Right atrium auricular region (tissue), 2 donors: ENCODE results near the gene SEL1L3. TPM values are rescaled to one million over a fixed set of nuclear protein-coding genes. Genes with fewer than 3 reads are reported as not detected.

Experiments
- DNase-seq: peaks from one replicate; pipeline ENCODE4 v3.0.0-alpha.2; 2019; ENCODE audit warnings: low spot score
- H3K27ac ChIP-seq, 2 donors: fragments of 200-600 bp; sonication (generic); 1 replicate in 1 of 2; 2 replicates in 1 of 2; pipeline ENCODE4 v1.5.1; 2016 to 2019
- H3K27me3 ChIP-seq, 2 donors: fragments of 200-600 bp; sonication (generic); one replicate each; pipeline versions ENCODE4 v1.5.1 to v1.6.0; 2017 to 2019
- H3K36me3 ChIP-seq: fragments of 200-600 bp; sonication (generic); one replicate; pipeline ENCODE4 v1.5.1; 2016
- H3K4me1 ChIP-seq, 2 donors: fragments of 200-600 bp; sonication (generic); one replicate each; pipeline versions ENCODE4 v1.5.1 to v1.6.0; 2017 to 2019
- H3K4me3 ChIP-seq, 2 donors: fragments of 200-600 bp; sonication (generic); 1 replicate in 1 of 2; 2 replicates in 1 of 2; pipeline ENCODE4 v1.5.1; 2017 to 2019; ENCODE audit warnings: mild to moderate bottlenecking in 1 of 2, moderate library complexity in 1 of 2
- H3K9me3 ChIP-seq, 2 donors: fragments of 200-600 bp; sonication (generic); one replicate each; pipeline ENCODE4 v1.5.1; 2019
- CTCF ChIP-seq, 2 donors: fragments of 200-600 bp; sonication (generic); IDR thresholded peaks; one replicate each; pipeline ENCODE4 v1.5.1; 2019; ENCODE audit warnings: antibody characterized with exemption in 2 of 2
- total RNA-seq, 2 donors: library from RNA; depleted of rRNA; stranded (reverse); fragments of >200 nt; gene quantifications; one replicate each; pipeline ENCODE4 v1.1.0, GENCODE V29; 2016

The SEL1L3 gene
- total RNA-seq, 2 donors from 2014 or later: 5.4 to 7.2 TPM

- H3K36me3 ChIP-seq: no peaks in the 10 kb centered on the region
- H3K27ac ChIP-seq: no peak overlapping the region
- H3K4me1 ChIP-seq: no peaks in the 10 kb centered on the region
- H3K4me3 ChIP-seq: no peak overlapping the region
- H3K27me3 ChIP-seq: no peaks in the 10 kb centered on the region
- DNase-seq: no peak
- no peaks in the 10 kb centered on the region for H3K9me3 ChIP-seq
- TF ChIP-seq CTCF (IDR thresholded peaks at IDR 0.05): no peak
These were observed 57.4 kb downstream of the SEL1L3 start for GRCh38 chr4:25805255-25805860.

- Histone ChIP-seq H3K4me1 (no peaks in the 10 kb centered on the region), H3K27me3 (no peaks in the 10 kb centered on the region), H3K27ac (no peak overlapping the region), H3K4me3 (no peak overlapping the region), H3K36me3 (no peaks in the 10 kb centered on the region), H3K9me3 (no peaks in the 10 kb centered on the region)
- no peak for DNase-seq
- TF ChIP-seq CTCF (IDR thresholded peaks at IDR 0.05): no peak
These were observed 59.0 kb downstream of the SEL1L3 start for GRCh38 chr4:25803720-25804225.

- no peak for TF ChIP-seq CTCF (IDR thresholded peaks at IDR 0.05)
- H3K9me3 ChIP-seq: no peaks in the 10 kb centered on the region
- H3K27me3 ChIP-seq: no peaks in the 10 kb centered on the region
- H3K4me3 ChIP-seq: no peak overlapping the region
- no peak overlapping the region for H3K27ac ChIP-seq
- H3K36me3 ChIP-seq: no peaks in the 10 kb centered on the region
- H3K4me1 ChIP-seq: no peaks in the 10 kb centered on the region
- DNase-seq: no peak
These were observed 61.2 kb downstream of the SEL1L3 start for GRCh38 chr4:25801594-25801993.

GRCh38 chr4:25800245-25800644, 62.5 kb downstream of the SEL1L3 start:
- H3K36me3 ChIP-seq: no peaks in the 10 kb centered on the region
- H3K9me3 ChIP-seq: no peaks in the 10 kb centered on the region
- no peaks in the 10 kb centered on the region for H3K27me3 ChIP-seq
- TF ChIP-seq CTCF (IDR thresholded peaks at IDR 0.05): no peak
- H3K4me1 ChIP-seq: no peaks in the 10 kb centered on the region
- DNase-seq: no peak
- no peak overlapping the region for H3K4me3 ChIP-seq
- H3K27ac ChIP-seq: no peak overlapping the region

- H3K9me3 ChIP-seq: no peaks in the 10 kb centered on the region
- no peaks in the 10 kb centered on the region for H3K27me3 ChIP-seq
- H3K36me3 ChIP-seq: no peaks in the 10 kb centered on the region
- H3K4me3 ChIP-seq: no peak overlapping the region
- DNase-seq: no peak
- no peak overlapping the region for H3K27ac ChIP-seq
- TF ChIP-seq CTCF (IDR thresholded peaks at IDR 0.05): no peak
- H3K4me1 ChIP-seq: no peaks in the 10 kb centered on the region
These were observed 63.3 kb downstream of the SEL1L3 start for GRCh38 chr4:25799522-25799921.

- no peaks in the 10 kb centered on the region for H3K36me3 ChIP-seq
- DNase-seq: no peak
- H3K27me3 ChIP-seq: no peaks in the 10 kb centered on the region
- no peak overlapping the region for H3K27ac ChIP-seq
- H3K4me1 ChIP-seq: no peaks in the 10 kb centered on the region
- H3K9me3 ChIP-seq: no peaks in the 10 kb centered on the region
- TF ChIP-seq CTCF (IDR thresholded peaks at IDR 0.05): no peak
- H3K4me3 ChIP-seq: no peak overlapping the region
These were observed 65.7 kb downstream of the SEL1L3 start for GRCh38 chr4:25797136-25797535.
